ENCODE results near the gene ZNF343. TPM values are rescaled to one million over a fixed set of nuclear protein-coding genes. Genes with fewer than 3 reads are reported as not detected.

The ZNF343 gene
- total and polyA plus RNA-seq, 2 experiments from 2014 or later, result 6.2 to 7.0 TPM

GRCh38 chr20:2515203-2515602 lies 6.5 kb upstream of the ZNF343 start:
- no peak overlapping the region for H3K4me3 ChIP-seq
- no peaks in the 10 kb centered on the region for H3K79me2 ChIP-seq
- H3K36me3 ChIP-seq (replicated peaks; ENCODE audit: insufficient read depth, low read depth), result no peaks in the 10 kb centered on the region
- H3K4me1 ChIP-seq (ENCODE audit: insufficient read depth), result peaks cover under 1% of the 10 kb centered on the region
- no peaks in the 10 kb centered on the region for H3K27me3 ChIP-seq
- no peak for DNase-seq (ENCODE audit: low spot score)
- 62% methylated on average over 1 of the region's 1 CpG for WGBS (ENCODE audit: low lambda C conversion rate, missing lambda C conversion rate)
- H2AFZ ChIP-seq, result no peak overlapping the region
- no peaks in the 10 kb centered on the region for H3K9me2 ChIP-seq (replicated peaks; ENCODE audit: insufficient read depth)
- no peak overlapping the region for H3K27ac ChIP-seq
- no peak overlapping the region for H3K4me2 ChIP-seq
- H3K9me3 ChIP-seq (ENCODE audit: low read depth), result no peaks in the 10 kb centered on the region
- no peaks in the 10 kb centered on the region for H4K20me1 ChIP-seq (ENCODE audit: insufficient read depth, poor library complexity, severe bottlenecking)
- no peak for TF ChIP-seq EZH2phosphoT487 (IDR thresholded peaks at IDR 0.05; ENCODE audit: low read depth, severe bottlenecking, unreplicated experiment)
- TF ChIP-seq EZH2 (IDR thresholded peaks at IDR 0.05; ENCODE audit: borderline replicate concordance), result no peak
- TF ChIP-seq CTCF (IDR thresholded peaks at IDR 0.05; ENCODE audit: poor library complexity), result no peak

GRCh38 chr20:2509794-2510193 lies 1.1 kb upstream of the ZNF343 start:
- H4K20me1 ChIP-seq (ENCODE audit: insufficient read depth, poor library complexity, severe bottlenecking), result no peaks in the 10 kb centered on the region
- H3K27me3 ChIP-seq, result no peaks in the 10 kb centered on the region
- H3K4me3 ChIP-seq, result peak overlapping the region; percentile 84
- no peaks in the 10 kb centered on the region for H3K36me3 ChIP-seq (replicated peaks; ENCODE audit: insufficient read depth, low read depth)
- TF ChIP-seq EZH2phosphoT487 (IDR thresholded peaks at IDR 0.05; ENCODE audit: low read depth, severe bottlenecking, unreplicated experiment) (no peak), CTCF (IDR thresholded peaks at IDR 0.05; ENCODE audit: poor library complexity) (no peak), EZH2 (IDR thresholded peaks at IDR 0.05; ENCODE audit: borderline replicate concordance) (no peak)
- peak overlapping the region; percentile 59 for H2AFZ ChIP-seq
- no peaks in the 10 kb centered on the region for H3K9me3 ChIP-seq (ENCODE audit: low read depth)
- peaks cover 31% of the 10 kb centered on the region for H3K79me2 ChIP-seq
- peak; percentile 22 for DNase-seq (ENCODE audit: low spot score)
- H3K27ac ChIP-seq, result peak overlapping the region; percentile 81
- no peaks in the 10 kb centered on the region for H3K9me2 ChIP-seq (replicated peaks; ENCODE audit: insufficient read depth)
- H3K4me1 ChIP-seq (ENCODE audit: insufficient read depth), result peaks cover 8% of the 10 kb centered on the region
- 34% methylated on average over 3 of the region's 3 CpGs for WGBS (ENCODE audit: low lambda C conversion rate, missing lambda C conversion rate)
- peak overlapping the region; percentile 85 for H3K4me2 ChIP-seq

- Histone ChIP-seq H3K4me3 (peak overlapping the region; percentile 84), H3K4me2 (peak overlapping the region; percentile 85), H3K9me2 (replicated peaks; ENCODE audit: insufficient read depth) (no peaks in the 10 kb centered on the region), H2AFZ (peak overlapping the region; percentile 59), H3K79me2 (peaks cover 33% of the 10 kb centered on the region), H3K9me3 (ENCODE audit: low read depth) (no peaks in the 10 kb centered on the region), H3K27me3 (no peaks in the 10 kb centered on the region), H3K27ac (peak overlapping the region; percentile 81), H4K20me1 (ENCODE audit: insufficient read depth, poor library complexity, severe bottlenecking) (no peaks in the 10 kb centered on the region), H3K4me1 (ENCODE audit: insufficient read depth) (peaks cover 8% of the 10 kb centered on the region), H3K36me3 (replicated peaks; ENCODE audit: insufficient read depth, low read depth) (no peaks in the 10 kb centered on the region)
- no peak for DNase-seq (ENCODE audit: low spot score)
- no peak for TF ChIP-seq EZH2phosphoT487 (IDR thresholded peaks at IDR 0.05; ENCODE audit: low read depth, severe bottlenecking, unreplicated experiment)
- WGBS (ENCODE audit: low lambda C conversion rate, missing lambda C conversion rate), result 8% methylated on average over 9 of the region's 9 CpGs
Observed at GRCh38 chr20:2509468-2509781, 710 bp upstream of the ZNF343 start.

GRCh38 chr20:2507875-2508630 lies 662 bp downstream of the ZNF343 start:
- Histone ChIP-seq H4K20me1 (ENCODE audit: insufficient read depth, poor library complexity, severe bottlenecking) (no peaks in the 10 kb centered on the region), H2AFZ (peak overlapping the region; percentile 59), H3K27me3 (no peaks in the 10 kb centered on the region), H3K4me2 (peak overlapping the region; percentile 85), H3K4me3 (peak overlapping the region; percentile 84), H3K36me3 (replicated peaks; ENCODE audit: insufficient read depth, low read depth) (no peaks in the 10 kb centered on the region), H3K9me3 (ENCODE audit: low read depth) (no peaks in the 10 kb centered on the region), H3K27ac (peak overlapping the region; percentile 81), H3K79me2 (peaks cover 38% of the 10 kb centered on the region), H3K4me1 (ENCODE audit: insufficient read depth) (peaks cover 8% of the 10 kb centered on the region), H3K9me2 (replicated peaks; ENCODE audit: insufficient read depth) (no peaks in the 10 kb centered on the region)
- WGBS (ENCODE audit: low lambda C conversion rate, missing lambda C conversion rate), result 31% methylated on average over 22 of the region's 22 CpGs
- no peak for TF ChIP-seq CTCF (IDR thresholded peaks at IDR 0.05; ENCODE audit: poor library complexity)
- TF ChIP-seq EZH2phosphoT487 (IDR thresholded peaks at IDR 0.05; ENCODE audit: low read depth, severe bottlenecking, unreplicated experiment), result no peak
- TF ChIP-seq EZH2 (IDR thresholded peaks at IDR 0.05; ENCODE audit: borderline replicate concordance), result no peak
- peak; percentile 16 for DNase-seq (ENCODE audit: low spot score)

Data from hepatocyte (in vitro differentiated cells).